HepG2 (cell line): Measurements from ENCODE around the gene POU5F1. TPM values are rescaled to one million over a fixed set of nuclear protein-coding genes. Genes with fewer than 3 reads are reported as not detected.

Experiments
- ATAC-seq: fragments of 200-7000 bp; cut with Tn5 transposase; 3 replicates; pipeline ENCODE4 v1.9.1; 2020; ENCODE audit warnings: mild to moderate bottlenecking, moderate library complexity
- BruUV-seq: library from RNA; stranded (reverse); fragments of 400-500 nt; replicated peaks from 2 replicates; lab custom pipeline; 2021; lab: Mats Ljungman, UMichigan
- CTCF ChIA-PET: fragments of 300-600 bp; formaldehyde crosslinking; extraction: SDS; loops from one replicate; lab custom pipeline; 2021; ENCODE audit warnings: low total read pairs, inconsistent platforms, low intra/inter-chr PET ratio; lab: Yijun Ruan, JAX
- POLR2A ChIA-PET: fragments of 350-600 bp; sonication (Branson Sonifier 250); formaldehyde crosslinking; loops from one replicate; lab custom pipeline; 2020; ENCODE audit warnings: antibody characterized with exemption, inconsistent platforms; lab: Yijun Ruan, JAX
- DNase-seq: peaks from one replicate; pipeline ENCODE4 v3.0.0-alpha.2; 2015; ENCODE audit warnings: low spot score
- FAIRE-seq: peaks from 3 replicates; lab custom pipeline; 2011; peaks lifted over from hg19 to GRCh38; lab: Jason Lieb, UNC
- H2AFZ ChIP-seq: one replicate; pipeline ENCODE4 v1.6.1; 2011; ENCODE audit warnings: low read length, inconsistent platforms
- H3K27ac ChIP-seq: fragments of 300-600 bp; 3 replicates; pipeline ENCODE4 v1.8.0; 2011; ENCODE audit warnings: mixed run types, mild to moderate bottlenecking, mixed read lengths, low read length, inconsistent platforms; ENCODE audit not compliant: insufficient read depth; ENCODE audit errors: extremely low read length
- H3K27me3 ChIP-seq, 2 experiments: fragments of 200-600 bp in 1 of 2; 2 replicates in 1 of 2; 3 replicates in 1 of 2; pipeline versions ENCODE4 v1.6.0 to v1.8.0; 2011; ENCODE audit warnings: low read length in 2 of 2, mild to moderate bottlenecking in 2 of 2, moderate library complexity in 2 of 2, inconsistent platforms in 1 of 2; ENCODE audit not compliant: insufficient read depth in 2 of 2, control insufficient read depth in 1 of 2
- H3K36me3 ChIP-seq, 2 experiments: fragments of 200-600 bp in 1 of 2; replicated peaks in 1 of 2; 2 replicates in 1 of 2; 3 replicates in 1 of 2; pipeline versions ENCODE4 v1.5.1 to v1.8.0; 2011; ENCODE audit warnings: low read length in 2 of 2, inconsistent platforms in 1 of 2; ENCODE audit not compliant: insufficient read depth in 2 of 2, control insufficient read depth in 1 of 2
- H3K4me1 ChIP-seq: 2 replicates; pipeline ENCODE4 v1.5.1; 2012; ENCODE audit warnings: low read length, inconsistent platforms; ENCODE audit not compliant: insufficient read depth
- H3K4me2 ChIP-seq: 2 replicates; pipeline ENCODE4 v1.6.0; 2011; ENCODE audit warnings: low read depth, low read length, inconsistent platforms
- H3K4me3 ChIP-seq, 3 experiments: fragments of 200-600 bp in 1 of 3; sonication (generic), shearing (Covaris generic) in 1 of 3; replicated peaks in 1 of 3; 2 replicates each; pipeline ENCODE4 v1.5.1; 2011 to 2016; ENCODE audit warnings: low read length in 3 of 3, inconsistent platforms in 2 of 3, low read depth in 2 of 3, mild to moderate bottlenecking in 2 of 3, control low read depth in 1 of 3, mixed read lengths in 1 of 3; ENCODE audit not compliant: insufficient read depth in 1 of 3
- H3K79me2 ChIP-seq: one replicate; pipeline ENCODE4 v1.6.1; 2011; ENCODE audit warnings: low read length, inconsistent platforms; ENCODE audit not compliant: insufficient read depth
- H3K9ac ChIP-seq: 2 replicates; pipeline ENCODE4 v1.6.0; 2011; ENCODE audit warnings: mild to moderate bottlenecking, low read depth, low read length, inconsistent platforms; ENCODE audit not compliant: insufficient read depth
- H3K9me3 ChIP-seq: 2 replicates; pipeline ENCODE4 v1.5.1; 2012; ENCODE audit warnings: mild to moderate bottlenecking, low read length
- H4K20me1 ChIP-seq: 2 replicates; pipeline ENCODE4 v1.6.0; 2011; ENCODE audit warnings: inconsistent platforms, mild to moderate bottlenecking, low read length, moderate library complexity; ENCODE audit not compliant: insufficient read depth
- ARHGAP35 ChIP-seq: sonication (generic); formaldehyde crosslinking; IDR thresholded peaks from 2 replicates; pipeline ENCODE4 v1.9.0; 2022; ENCODE audit warnings: mild to moderate bottlenecking, inconsistent platforms, moderate library complexity, missing genetic modification reagents, borderline replicate concordance
- DNMT1 ChIP-seq: sonication (generic); formaldehyde crosslinking; IDR thresholded peaks from 2 replicates; pipeline ENCODE4 v1.5.1; 2020; ENCODE audit warnings: mild to moderate bottlenecking, missing genetic modification reagents
- ETV5 ChIP-seq: IDR thresholded peaks from 2 replicates; pipeline ENCODE4 v1.6.1; 2018; ENCODE audit warnings: missing biosample characterization, missing genetic modification reagents, inconsistent platforms, borderline replicate concordance
- FOXK2 ChIP-seq: fragments of 450-650 bp; IDR thresholded peaks from 2 replicates; pipeline ENCODE4 v1.6.1; 2016
- HNRNPLL ChIP-seq: fragments of 200-400 bp; formaldehyde crosslinking; IDR thresholded peaks from 2 replicates; pipeline ENCODE4 v1.6.1; 2017; ENCODE audit warnings: mild to moderate bottlenecking, low read depth, low read length; ENCODE audit not compliant: poor library complexity, severe bottlenecking
- NAIF1 ChIP-seq: sonication (generic); formaldehyde crosslinking; IDR thresholded peaks from 2 replicates; pipeline ENCODE4 v1.5.0; 2020; ENCODE audit warnings: mild to moderate bottlenecking, missing genetic modification reagents, borderline replicate concordance
- NFRKB ChIP-seq: fragments of 450-650 bp; IDR thresholded peaks from 2 replicates; pipeline ENCODE4 v1.6.1; 2017
- POLR2G ChIP-seq: fragments of 200-400 bp; formaldehyde crosslinking; IDR thresholded peaks from 2 replicates; pipeline ENCODE4 v1.6.1; 2018; ENCODE audit warnings: mild to moderate bottlenecking, low read depth, low read length, moderate library complexity
- PRPF4 ChIP-seq: fragments of 200-400 bp; formaldehyde crosslinking; IDR thresholded peaks from 2 replicates; pipeline ENCODE4 v1.6.1; 2016; ENCODE audit warnings: low read length, low read depth; ENCODE audit not compliant: poor library complexity, severe bottlenecking
- TBL1XR1 ChIP-seq: fragments of 150-350 bp; IDR thresholded peaks from 2 replicates; pipeline ENCODE4 v1.6.1; 2014; ENCODE audit warnings: borderline replicate concordance, low read length; ENCODE audit not compliant: partially characterized antibody
- ZKSCAN5 ChIP-seq: sonication (generic); formaldehyde crosslinking; IDR thresholded peaks from 2 replicates; pipeline ENCODE4 v1.5.1; 2020; ENCODE audit warnings: mild to moderate bottlenecking, missing genetic modification reagents
- ZNF234 ChIP-seq: sonication (generic); formaldehyde crosslinking; conservative IDR thresholded peaks from 2 replicates; pipeline ENCODE4 v1.5.1; 2020; ENCODE audit warnings: mild to moderate bottlenecking, missing genetic modification reagents
- ZNF263 ChIP-seq: sonication (generic); formaldehyde crosslinking; IDR thresholded peaks from 2 replicates; pipeline ENCODE4 v1.4.0; 2020; ENCODE audit warnings: missing genetic modification reagents
- WGBS: methylation state at CpG from one replicate; pipeline ENCODE4 v1.1.6; 2017; ENCODE audit warnings: low lambda C conversion rate; 5-methylcytosine and 5-hydroxymethylcytosine counted together
- in situ Hi-C: cut with HindIII; loops from 2 replicates; pipeline ENCODE4 v1.10.0; 2017; ENCODE audit warnings: low pct_unique_long_range_greater_than_20kb; ENCODE audit not compliant: extremely low pct_ligation_motif_present
- intact Hi-C: fragments of 100-400 bp; cut with micrococcal nuclease; formaldehyde crosslinking; loops from one replicate; pipeline ENCODE4 v1.10.0; 2022; ENCODE audit not compliant: unreplicated experiment
- polyA plus RNA-seq, 8 experiments: library from polyadenylated mRNA; depleted of rRNA in 3 of 8; stranded (reverse) in 7 of 8; unstranded in 1 of 8; fragments of >200 nt; fragmentation: Illumina TruSeq in 4 of 8; extraction: Trizol in 4 of 8; gene quantifications; 2 replicates each; pipeline versions ENCODE4 v1.2.1 to v1.2.3, GENCODE V29; 2011 to 2016; ENCODE audit warnings: low read depth in 4 of 8, missing spikeins in 1 of 8, mixed read lengths in 1 of 8; ENCODE audit not compliant: insufficient read depth in 1 of 8
- total RNA-seq, 5 experiments: library from RNA; depleted of rRNA; stranded (reverse); fragments of >200 nt; fragmentation: Illumina TruSeq; extraction: Trizol; gene quantifications; 2 replicates each; pipeline ENCODE4 v1.2.3, GENCODE V29; 2016; ENCODE audit warnings: low read depth in 1 of 5
- TF ChIP-seq, protein P1 (sequence below): sonication (generic); formaldehyde crosslinking; IDR thresholded peaks from 2 replicates; pipeline ENCODE4 v1.4.0; 2020; ENCODE audit warnings: missing genetic modification reagents, borderline replicate concordance
- TF ChIP-seq, protein P2 (sequence below): sonication (generic); formaldehyde crosslinking; conservative IDR thresholded peaks from 2 replicates; pipeline ENCODE4 v1.4.0; 2020; ENCODE audit warnings: missing genetic modification reagents
- TF ChIP-seq, protein P3 (sequence below): sonication (generic); formaldehyde crosslinking; IDR thresholded peaks from 2 replicates; pipeline ENCODE4 v1.4.0; 2020; ENCODE audit warnings: missing genetic modification reagents

Gene POU5F1
- total and polyA plus RNA-seq, 2 of the 13 experiments (the other 11 are each of a cell fraction or from before 2014, with no cell fraction given), result 2.5 to 7.2 TPM

DNA sequence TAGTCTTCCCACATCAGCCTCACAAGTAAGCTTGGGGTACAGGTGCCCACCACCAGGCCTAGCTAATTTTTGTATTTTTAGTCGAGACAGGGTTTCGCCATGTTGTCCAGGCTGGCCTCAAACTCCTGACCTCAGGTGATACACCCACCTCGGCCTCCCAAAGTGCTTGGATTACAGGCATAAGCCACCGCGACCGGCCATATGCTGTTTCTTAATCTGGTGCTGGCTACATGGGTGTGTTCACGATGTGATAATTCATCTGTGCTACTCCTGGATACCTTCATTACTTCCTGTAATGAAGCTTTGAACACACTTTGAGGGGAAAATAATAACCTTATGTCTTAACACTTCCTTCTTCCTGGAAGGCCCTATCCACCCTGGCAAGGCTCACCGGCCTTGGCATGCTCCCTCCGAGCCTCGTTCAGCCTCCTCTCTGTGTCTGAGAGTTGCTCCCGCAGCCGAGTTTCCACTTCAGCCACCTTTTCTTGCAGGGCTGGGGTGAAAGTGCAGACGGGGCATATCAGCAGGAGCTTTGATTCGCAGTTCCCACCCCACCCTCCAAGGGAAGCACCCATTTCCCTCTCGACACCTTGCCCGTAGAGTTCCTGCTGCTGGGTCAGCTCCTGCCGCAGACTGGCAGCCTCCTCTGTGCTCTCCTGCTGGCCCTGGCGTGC is 26.0 kb downstream of the POU5F1 start:
- H3K4me1 ChIP-seq, result no peaks in the 10 kb centered on the region
- no peaks in the 10 kb centered on the region for H3K27me3 ChIP-seq
- no peak overlapping the region for H2AFZ ChIP-seq
- no peak overlapping the region for H3K4me3 ChIP-seq
- no peak overlapping the region for H3K27ac ChIP-seq
- in situ Hi-C loops, result no loop called here
- no peak overlapping the region for H3K4me2 ChIP-seq
- ATAC-seq, result no peak
- intact Hi-C loops, result no loop called here
- TF ChIP-seq, protein P1, sequence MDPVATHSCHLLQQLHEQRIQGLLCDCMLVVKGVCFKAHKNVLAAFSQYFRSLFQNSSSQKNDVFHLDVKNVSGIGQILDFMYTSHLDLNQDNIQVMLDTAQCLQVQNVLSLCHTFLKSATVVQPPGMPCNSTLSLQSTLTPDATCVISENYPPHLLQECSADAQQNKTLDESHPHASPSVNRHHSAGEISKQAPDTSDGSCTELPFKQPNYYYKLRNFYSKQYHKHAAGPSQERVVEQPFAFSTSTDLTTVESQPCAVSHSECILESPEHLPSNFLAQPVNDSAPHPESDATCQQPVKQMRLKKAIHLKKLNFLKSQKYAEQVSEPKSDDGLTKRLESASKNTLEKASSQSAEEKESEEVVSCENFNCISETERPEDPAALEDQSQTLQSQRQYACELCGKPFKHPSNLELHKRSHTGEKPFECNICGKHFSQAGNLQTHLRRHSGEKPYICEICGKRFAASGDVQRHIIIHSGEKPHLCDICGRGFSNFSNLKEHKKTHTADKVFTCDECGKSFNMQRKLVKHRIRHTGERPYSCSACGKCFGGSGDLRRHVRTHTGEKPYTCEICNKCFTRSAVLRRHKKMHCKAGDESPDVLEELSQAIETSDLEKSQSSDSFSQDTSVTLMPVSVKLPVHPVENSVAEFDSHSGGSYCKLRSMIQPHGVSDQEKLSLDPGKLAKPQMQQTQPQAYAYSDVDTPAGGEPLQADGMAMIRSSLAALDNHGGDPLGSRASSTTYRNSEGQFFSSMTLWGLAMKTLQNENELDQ (CRISPR knock-in tag), result no peak
- TF ChIP-seq POLR2G (no peak), ZNF234 (CRISPR knock-in tag) (no peak), NFRKB (no peak), ZNF263 (CRISPR knock-in tag) (no peak), ETV5 (no peak), HNRNPLL (no peak), ARHGAP35 (CRISPR knock-in tag) (no peak), FOXK2 (no peak), ZKSCAN5 (CRISPR knock-in tag) (no peak), TBL1XR1 (no peak), PRPF4 (no peak), NAIF1 (CRISPR knock-in tag) (no peak), DNMT1 (CRISPR knock-in tag) (no peak)
- TF ChIP-seq, protein P2, sequence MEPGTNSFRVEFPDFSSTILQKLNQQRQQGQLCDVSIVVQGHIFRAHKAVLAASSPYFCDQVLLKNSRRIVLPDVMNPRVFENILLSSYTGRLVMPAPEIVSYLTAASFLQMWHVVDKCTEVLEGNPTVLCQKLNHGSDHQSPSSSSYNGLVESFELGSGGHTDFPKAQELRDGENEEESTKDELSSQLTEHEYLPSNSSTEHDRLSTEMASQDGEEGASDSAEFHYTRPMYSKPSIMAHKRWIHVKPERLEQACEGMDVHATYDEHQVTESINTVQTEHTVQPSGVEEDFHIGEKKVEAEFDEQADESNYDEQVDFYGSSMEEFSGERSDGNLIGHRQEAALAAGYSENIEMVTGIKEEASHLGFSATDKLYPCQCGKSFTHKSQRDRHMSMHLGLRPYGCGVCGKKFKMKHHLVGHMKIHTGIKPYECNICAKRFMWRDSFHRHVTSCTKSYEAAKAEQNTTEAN (CRISPR knock-in tag), result no peak
- TF ChIP-seq, protein P3, sequence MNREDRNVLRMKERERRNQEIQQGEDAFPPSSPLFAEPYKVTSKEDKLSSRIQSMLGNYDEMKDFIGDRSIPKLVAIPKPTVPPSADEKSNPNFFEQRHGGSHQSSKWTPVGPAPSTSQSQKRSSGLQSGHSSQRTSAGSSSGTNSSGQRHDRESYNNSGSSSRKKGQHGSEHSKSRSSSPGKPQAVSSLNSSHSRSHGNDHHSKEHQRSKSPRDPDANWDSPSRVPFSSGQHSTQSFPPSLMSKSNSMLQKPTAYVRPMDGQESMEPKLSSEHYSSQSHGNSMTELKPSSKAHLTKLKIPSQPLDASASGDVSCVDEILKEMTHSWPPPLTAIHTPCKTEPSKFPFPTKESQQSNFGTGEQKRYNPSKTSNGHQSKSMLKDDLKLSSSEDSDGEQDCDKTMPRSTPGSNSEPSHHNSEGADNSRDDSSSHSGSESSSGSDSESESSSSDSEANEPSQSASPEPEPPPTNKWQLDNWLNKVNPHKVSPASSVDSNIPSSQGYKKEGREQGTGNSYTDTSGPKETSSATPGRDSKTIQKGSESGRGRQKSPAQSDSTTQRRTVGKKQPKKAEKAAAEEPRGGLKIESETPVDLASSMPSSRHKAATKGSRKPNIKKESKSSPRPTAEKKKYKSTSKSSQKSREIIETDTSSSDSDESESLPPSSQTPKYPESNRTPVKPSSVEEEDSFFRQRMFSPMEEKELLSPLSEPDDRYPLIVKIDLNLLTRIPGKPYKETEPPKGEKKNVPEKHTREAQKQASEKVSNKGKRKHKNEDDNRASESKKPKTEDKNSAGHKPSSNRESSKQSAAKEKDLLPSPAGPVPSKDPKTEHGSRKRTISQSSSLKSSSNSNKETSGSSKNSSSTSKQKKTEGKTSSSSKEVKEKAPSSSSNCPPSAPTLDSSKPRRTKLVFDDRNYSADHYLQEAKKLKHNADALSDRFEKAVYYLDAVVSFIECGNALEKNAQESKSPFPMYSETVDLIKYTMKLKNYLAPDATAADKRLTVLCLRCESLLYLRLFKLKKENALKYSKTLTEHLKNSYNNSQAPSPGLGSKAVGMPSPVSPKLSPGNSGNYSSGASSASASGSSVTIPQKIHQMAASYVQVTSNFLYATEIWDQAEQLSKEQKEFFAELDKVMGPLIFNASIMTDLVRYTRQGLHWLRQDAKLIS (CRISPR knock-in tag), result no peak
- ChIA-PET POLR2A (no interaction called here), CTCF (no interaction called here)
- WGBS, result 94% methylated on average over 17 of the region's 18 CpGs
- DNase-seq, result no peak
- peaks cover 4 to 18% of the 10 kb centered on the region in 2 experiments; a peak in 4 of 5 replicates for H3K36me3 ChIP-seq
- H4K20me1 ChIP-seq, result no peaks in the 10 kb centered on the region
- no peaks in the 10 kb centered on the region for H3K79me2 ChIP-seq
- BruUV-seq, result no TSS peak
- H3K9ac ChIP-seq, result no peak overlapping the region
- FAIRE-seq, result no peak
- no peaks in the 10 kb centered on the region for H3K9me3 ChIP-seq
